Transverse colon (tissue), 4 donors: ENCODE data around the gene NCF4. TPM values are rescaled to one million over a fixed set of nuclear protein-coding genes. Genes with fewer than 3 reads are reported as not detected.

Experiments
- DNase-seq: peaks from one replicate; pipeline ENCODE4 v3.0.0-alpha.2; 2019
- H3K27ac ChIP-seq, 4 donors: fragments of 200-600 bp; sonication (generic); 2 replicates each; pipeline ENCODE4 v1.5.1; 2016 to 2018; ENCODE audit warnings: inconsistent platforms in 4 of 4
- H3K27me3 ChIP-seq: fragments of 200-600 bp; sonication (generic); 2 replicates; pipeline ENCODE4 v1.5.1; 2017; ENCODE audit warnings: inconsistent platforms
- H3K36me3 ChIP-seq, 4 donors: fragments of 200-600 bp; sonication (generic); 2 replicates each; pipeline ENCODE4 v1.5.1; 2017 to 2019; ENCODE audit warnings: inconsistent platforms in 4 of 4
- H3K4me1 ChIP-seq, 4 donors: fragments of 200-600 bp; sonication (generic); 2 replicates each; pipeline ENCODE4 v1.5.1; 2017 to 2020; ENCODE audit warnings: inconsistent platforms in 4 of 4
- H3K4me3 ChIP-seq, 4 donors: fragments of 200-600 bp; sonication (generic); 1 replicate in 1 of 4; 2 replicates in 3 of 4; pipeline versions ENCODE4 v1.5.1 to v1.6.1; 2017 to 2019; ENCODE audit warnings: inconsistent platforms in 4 of 4
- H3K9me3 ChIP-seq, 2 donors: fragments of 200-600 bp; sonication (generic); 2 replicates each; pipeline ENCODE4 v1.5.1; 2017 to 2019; ENCODE audit warnings: inconsistent platforms in 2 of 2
- CTCF ChIP-seq, 5 experiments: fragments of 200-600 bp in 3 of 5; fragments of 450-650 bp in 2 of 5; sonication (generic) in 3 of 5; IDR thresholded peaks; 1 replicate in 2 of 5; 2 replicates in 3 of 5; pipeline ENCODE4 v1.5.1; 2016 to 2017; ENCODE audit warnings: antibody characterized with exemption in 5 of 5, inconsistent platforms in 3 of 5, mild to moderate bottlenecking in 2 of 5, moderate library complexity in 1 of 5
- EP300 ChIP-seq: sonication (generic); formaldehyde crosslinking; IDR thresholded peaks from one replicate; pipeline ENCODE4 v1.6.1; 2017; ENCODE audit warnings: antibody characterized with exemption, low read depth
- POLR2A ChIP-seq: fragments of 450-650 bp; IDR thresholded peaks from one replicate; pipeline ENCODE4 v1.6.1; 2016; ENCODE audit warnings: antibody characterized with exemption, mild to moderate bottlenecking, moderate library complexity
- POLR2AphosphoS5 ChIP-seq, 3 donors: sonication (generic); formaldehyde crosslinking; IDR thresholded peaks; one replicate each; pipeline ENCODE4 v1.6.1; 2016; ENCODE audit warnings: antibody characterized with exemption in 3 of 3
- WGBS, 2 donors: methylation state at CpG; one replicate each; pipeline ENCODE4 v1.1.5; 2018; ENCODE audit warnings: low coverage in 1 of 2; 5-methylcytosine and 5-hydroxymethylcytosine counted together
- in situ Hi-C, 4 donors: fragments of 200-750 bp; cut with MboI; loops; one replicate each; pipeline versions ENCODE4 v1.15.0 to v1.15.1; 2017; ENCODE audit warnings: low sequenced_read_pairs in 3 of 4, low pct_ligation_motif_present in 1 of 4, low pct_unique_long_range_greater_than_20kb in 1 of 4
- intact Hi-C: fragments of 100-400 bp; cut with DNase I; formaldehyde crosslinking; loops from one replicate; pipeline ENCODE4 v1.15.1; 2023; ENCODE audit warnings: low total_unique reads
- total RNA-seq, 4 donors: library from RNA; depleted of rRNA; stranded (reverse); fragments of >200 nt; gene quantifications; one replicate each; pipeline ENCODE4 v1.1.0, GENCODE V29; 2016

NCF4 gene
- total RNA-seq, 4 donors from 2014 or later = 9.4 to 98.7 (median 23.5) TPM

- in situ Hi-C loops = loop anchor here in 2 of 4 donors (25.0 kb wide), 2 partner anchors 134 to 316 kb away; partner anchors contain the start of gene EIF3D (in 2 of the 2)
- H3K36me3 ChIP-seq = no peaks in the 10 kb centered on the region
- no peaks in the 10 kb centered on the region for H3K9me3 ChIP-seq
- intact Hi-C loops = no loop called here
- H3K27me3 ChIP-seq = peaks cover 8% of the 10 kb centered on the region
- TF ChIP-seq POLR2AphosphoS5 (IDR thresholded peaks at IDR 0.05) (no peak), CTCF (IDR thresholded peaks at IDR 0.05) (peak; percentile 32 to 52 (median 47))
- H3K4me3 ChIP-seq = no peak overlapping the region
- H3K27ac ChIP-seq = no peak overlapping the region
- H3K4me1 ChIP-seq = peaks cover 0 to 6% (median 0%) of the 10 kb centered on the region in 4 donors
- peak; percentile 76 for DNase-seq
- 58 to 89% methylated on average over 6 to 16 of the region's 16 CpGs for WGBS, 2 donors
These were observed 7.3 kb upstream of the NCF4 start for GRCh38 chr22:36853407-36854099.

- Histone ChIP-seq H3K4me3 (no peak overlapping the region), H3K36me3 (no peaks in the 10 kb centered on the region), H3K9me3 (no peaks in the 10 kb centered on the region), H3K27ac (no peak overlapping the region), H3K27me3 (no peaks in the 10 kb centered on the region), H3K4me1 (peaks cover 0 to 6% (median 0%) of the 10 kb centered on the region in 4 donors)
- in situ Hi-C loops (loop anchor here in 2 of 4 donors (25.0 kb wide), 2 partner anchors 132 to 318 kb away; partner anchors contain the start of gene EIF3D (in 2 of the 2)), intact Hi-C loops (no loop called here)
- 70 to 85% methylated on average over 1 to 3 of the region's 3 CpGs for WGBS, 2 donors
- DNase-seq = no peak
- no peak for TF ChIP-seq POLR2AphosphoS5 (IDR thresholded peaks at IDR 0.05)
- TF ChIP-seq CTCF (IDR thresholded peaks at IDR 0.05) = no peak
- no peak for TF ChIP-seq POLR2A
- no peak for TF ChIP-seq EP300
These were observed 5.3 kb upstream of the NCF4 start for GRCh38 chr22:36855478-36855877.

GRCh38 chr22:36856121-36856791 is 4.5 kb upstream of the NCF4 start:
- Histone ChIP-seq H3K4me3 (no peak overlapping the region), H3K27me3 (no peaks in the 10 kb centered on the region), H3K36me3 (no peaks in the 10 kb centered on the region), H3K9me3 (no peaks in the 10 kb centered on the region), H3K4me1 (peaks cover 0 to 6% (median 0%) of the 10 kb centered on the region in 4 donors), H3K27ac (no peak overlapping the region)
- in situ Hi-C loops (loop anchor here in 2 of 4 donors (25.0 kb wide), 2 partner anchors 131 to 319 kb away; partner anchors contain the start of gene EIF3D (in 2 of the 2)), intact Hi-C loops (no loop called here)
- peak; percentile 95 for DNase-seq
- 3% methylated on average over 27 of the region's 30 CpGs; no CpG with 5 or more reads in 1 of the 2 donors for WGBS, 2 donors
- no peak for TF ChIP-seq POLR2AphosphoS5 (IDR thresholded peaks at IDR 0.05)
- no peak for TF ChIP-seq POLR2A
- TF ChIP-seq EP300 = no peak
- TF ChIP-seq CTCF (IDR thresholded peaks at IDR 0.05) = peak; percentile 100

- 61 to 87% methylated on average over 6 to 8 of the region's 8 CpGs for WGBS, 2 donors
- Histone ChIP-seq H3K9me3 (no peaks in the 10 kb centered on the region), H3K4me3 (no peak overlapping the region), H3K27ac (no peak overlapping the region), H3K27me3 (no peaks in the 10 kb centered on the region), H3K36me3 (no peaks in the 10 kb centered on the region), H3K4me1 (peaks cover 0 to 6% (median 0%) of the 10 kb centered on the region in 4 donors)
- no peak for DNase-seq
- TF ChIP-seq CTCF (IDR thresholded peaks at IDR 0.05) = no peak
- TF ChIP-seq POLR2AphosphoS5 (IDR thresholded peaks at IDR 0.05) = no peak
- TF ChIP-seq POLR2A = no peak
- TF ChIP-seq EP300 = no peak
- intact Hi-C loops (no loop called here), in situ Hi-C loops (loop anchor here in 2 of 4 donors (25.0 kb wide), 2 partner anchors 131 to 319 kb away; partner anchors contain the start of gene EIF3D (in 2 of the 2))
These were observed 4.0 kb upstream of the NCF4 start for GRCh38 chr22:36856792-36857135.
